ENCODE measurements around the gene SERPING1. TPM values are rescaled to one million over a fixed set of nuclear protein-coding genes. Genes with fewer than 3 reads are reported as not detected.
A peak's percentile ranks its signal among the peaks of the same experiment; 100 is the strongest.

Gene SERPING1
- total RNA-seq, 1 experiment from 2014 or later: not detected

GRCh38 chr11:57562596-57562995, 34.9 kb upstream of the SERPING1 start:
- Histone ChIP-seq H3K4me1 (ENCODE audit: low read length) (peaks cover 13% of the 10 kb centered on the region), H3K27me3 (ENCODE audit: low read length) (no peaks in the 10 kb centered on the region), H3K9ac (ENCODE audit: low read length) (no peak overlapping the region), H3K79me2 (ENCODE audit: low read length) (peaks cover 68% of the 10 kb centered on the region), H2AFZ (ENCODE audit: low read length) (no peak overlapping the region), H3K36me3 (ENCODE audit: insufficient read depth, low read length) (peaks cover 16% of the 10 kb centered on the region; the same call in 1 of the 2 replicates), H4K20me1 (ENCODE audit: insufficient read depth, low read depth, low read length) (no peaks in the 10 kb centered on the region), H3K4me3 (ENCODE audit: low read length) (no peak overlapping the region), H3K9me3 (ENCODE audit: low read length) (no peaks in the 10 kb centered on the region), H3K9me2 (replicated peaks; ENCODE audit: insufficient read depth, low read length) (no peaks in the 10 kb centered on the region), H3K27ac (ENCODE audit: low read length) (no peak overlapping the region), H3K4me2 (ENCODE audit: low read depth, low read length, poor library complexity, severe bottlenecking) (no peak overlapping the region)
- DNase-seq: no peak

DNA sequence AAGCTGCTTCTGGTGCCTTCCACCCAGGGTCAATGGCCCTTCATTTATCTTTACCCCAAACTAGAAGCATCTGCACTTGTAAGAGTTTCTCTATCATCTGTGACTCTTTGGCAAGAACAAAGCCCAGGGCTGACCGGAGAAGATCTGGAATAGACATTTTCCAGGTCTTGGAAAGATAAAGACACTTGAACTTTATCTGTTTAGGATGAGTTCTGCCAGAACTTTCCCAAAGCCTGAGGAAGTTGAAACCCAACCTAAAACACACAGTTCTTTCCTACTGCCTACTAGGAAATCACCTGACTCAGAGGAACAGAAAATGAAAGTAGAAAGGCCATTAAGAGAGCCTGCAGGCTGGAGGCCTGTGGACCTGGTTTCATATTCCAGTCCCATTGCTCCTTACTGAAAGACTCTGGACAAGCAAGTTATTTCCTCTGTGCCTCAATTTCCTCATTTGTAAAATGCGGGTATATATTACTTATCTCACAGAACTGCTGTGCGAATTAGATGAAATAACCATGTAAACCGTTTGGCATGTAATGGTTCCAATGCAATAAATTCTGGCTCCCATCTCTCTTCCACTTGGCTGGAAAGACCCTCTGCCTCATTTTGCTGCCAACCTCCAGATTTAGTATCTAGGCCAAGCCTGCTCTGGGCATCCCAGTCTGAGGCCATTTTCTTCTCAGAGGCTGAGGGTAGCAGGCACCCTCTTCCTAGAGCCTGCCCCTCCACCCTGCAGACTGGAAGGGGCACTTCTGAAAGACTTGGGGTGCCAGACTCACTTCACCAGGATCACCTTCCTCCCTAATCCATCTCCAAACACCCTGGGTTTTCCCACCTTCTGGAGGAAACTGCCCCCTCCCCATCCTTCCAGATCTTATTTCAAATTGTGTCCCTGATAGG, 31.2 kb upstream of the SERPING1 start:
- H3K9me2 ChIP-seq (replicated peaks; ENCODE audit: insufficient read depth, low read length): no peaks in the 10 kb centered on the region
- H4K20me1 ChIP-seq (ENCODE audit: insufficient read depth, low read depth, low read length): no peaks in the 10 kb centered on the region
- peak overlapping the region; percentile 71 for H3K27ac ChIP-seq (ENCODE audit: low read length)
- peaks cover 19% of the 10 kb centered on the region for H3K4me1 ChIP-seq (ENCODE audit: low read length)
- no peaks in the 10 kb centered on the region for H3K27me3 ChIP-seq (ENCODE audit: low read length)
- DNase-seq: peak; percentile 74
- H2AFZ ChIP-seq (ENCODE audit: low read length): no peak overlapping the region; the same call in 1 of the 2 replicates
- H3K79me2 ChIP-seq (ENCODE audit: low read length): peaks cover 59% of the 10 kb centered on the region
- H3K9ac ChIP-seq (ENCODE audit: low read length): peak overlapping the region; percentile 98
- H3K4me3 ChIP-seq (ENCODE audit: low read length): peak overlapping the region; percentile 100
- H3K9me3 ChIP-seq (ENCODE audit: low read length): no peaks in the 10 kb centered on the region
- H3K36me3 ChIP-seq (ENCODE audit: insufficient read depth, low read length): no peaks in the 10 kb centered on the region; the same call in 1 of the 2 replicates
- peak overlapping the region; percentile 93 for H3K4me2 ChIP-seq (ENCODE audit: low read depth, low read length, poor library complexity, severe bottlenecking)

DNA sequence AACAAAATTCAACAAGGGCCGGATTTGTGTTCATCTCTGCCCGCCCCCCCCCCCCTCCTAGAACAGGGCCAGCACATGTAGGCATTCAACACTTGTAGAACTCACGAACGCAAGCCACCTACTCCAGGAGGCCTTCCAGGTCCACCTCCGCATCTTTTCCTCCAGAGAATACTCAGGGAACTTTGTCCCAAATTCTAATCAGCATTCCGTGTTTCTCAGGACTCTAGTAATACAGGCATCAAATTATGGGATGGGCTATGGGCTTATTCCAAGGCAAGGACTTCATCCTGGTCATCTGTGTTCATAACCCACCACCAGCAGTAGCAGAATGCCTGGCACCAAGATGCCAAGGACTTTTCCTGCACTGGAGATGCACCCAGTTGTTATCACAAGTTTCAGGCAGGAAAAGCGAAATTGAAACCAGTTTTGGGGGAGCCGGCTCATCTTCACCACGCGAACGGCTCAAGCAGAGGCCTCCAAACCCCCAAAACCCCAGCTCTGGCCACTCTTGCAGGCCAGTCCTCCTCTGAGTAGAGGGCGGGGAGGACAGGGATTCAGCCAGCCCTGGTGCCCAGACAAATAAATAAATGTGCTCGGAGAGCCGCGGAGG, 30.5 kb upstream of the SERPING1 start:
- H3K4me3 ChIP-seq (ENCODE audit: low read length): peak overlapping the region; percentile 100
- H3K36me3 ChIP-seq (ENCODE audit: insufficient read depth, low read length): no peaks in the 10 kb centered on the region; the same call in 1 of the 2 replicates
- H2AFZ ChIP-seq (ENCODE audit: low read length): peak overlapping the region; percentile 83; the same call in 1 of the 2 replicates
- H3K27ac ChIP-seq (ENCODE audit: low read length): peak overlapping the region; percentile 71
- DNase-seq: peak; percentile 63
- peaks cover 19% of the 10 kb centered on the region for H3K4me1 ChIP-seq (ENCODE audit: low read length)
- H3K9ac ChIP-seq (ENCODE audit: low read length): peak overlapping the region; percentile 98
- peak overlapping the region; percentile 93 for H3K4me2 ChIP-seq (ENCODE audit: low read depth, low read length, poor library complexity, severe bottlenecking)
- no peaks in the 10 kb centered on the region for H3K9me2 ChIP-seq (replicated peaks; ENCODE audit: insufficient read depth, low read length)
- H3K27me3 ChIP-seq (ENCODE audit: low read length): no peaks in the 10 kb centered on the region
- peaks cover 51% of the 10 kb centered on the region for H3K79me2 ChIP-seq (ENCODE audit: low read length)
- no peaks in the 10 kb centered on the region for H3K9me3 ChIP-seq (ENCODE audit: low read length)
- H4K20me1 ChIP-seq (ENCODE audit: insufficient read depth, low read depth, low read length): no peaks in the 10 kb centered on the region

GRCh38 chr11:57567515-57568329, 29.8 kb upstream of the SERPING1 start, which contains the start of gene UBE2L6:
TSS of gene UBE2L6 (minus strand) at chr11:57567672. CDS start at chr11:57567611, 61 bp downstream.
- Histone ChIP-seq H3K4me2 (ENCODE audit: low read depth, low read length, poor library complexity, severe bottlenecking) (peak within 1 kb of the TSS; percentile 93), H2AFZ (ENCODE audit: low read length) (peak within 1 kb of the TSS; percentile 99), H3K27me3 (ENCODE audit: low read length) (no peaks in the 10 kb centered on the region), H4K20me1 (ENCODE audit: insufficient read depth, low read depth, low read length) (no peaks in the 10 kb centered on the region), H3K4me3 (ENCODE audit: low read length) (peak within 1 kb of the TSS; percentile 100), H3K9me2 (replicated peaks; ENCODE audit: insufficient read depth, low read length) (no peaks in the 10 kb centered on the region), H3K9ac (ENCODE audit: low read length) (peak within 1 kb of the TSS; percentile 98), H3K4me1 (ENCODE audit: low read length) (peaks cover 19% of the 10 kb centered on the region), H3K27ac (ENCODE audit: low read length) (peak within 1 kb of the TSS; percentile 71), H3K79me2 (ENCODE audit: low read length) (peaks cover 44% of the 10 kb centered on the region), H3K9me3 (ENCODE audit: low read length) (no peaks in the 10 kb centered on the region), H3K36me3 (ENCODE audit: insufficient read depth, low read length) (no peaks in the 10 kb centered on the region; the same call in 1 of the 2 replicates)
- peak; percentile 95 for DNase-seq

- no peaks in the 10 kb centered on the region for H4K20me1 ChIP-seq (ENCODE audit: insufficient read depth, low read depth, low read length)
- H3K79me2 ChIP-seq (ENCODE audit: low read length): peaks cover 39% of the 10 kb centered on the region
- peak overlapping the region; percentile 93 for H3K4me2 ChIP-seq (ENCODE audit: low read depth, low read length, poor library complexity, severe bottlenecking)
- H3K9me2 ChIP-seq (replicated peaks; ENCODE audit: insufficient read depth, low read length): no peaks in the 10 kb centered on the region
- H3K27ac ChIP-seq (ENCODE audit: low read length): no peak overlapping the region
- H3K9me3 ChIP-seq (ENCODE audit: low read length): no peaks in the 10 kb centered on the region
- peak overlapping the region; percentile 100 for H3K4me3 ChIP-seq (ENCODE audit: low read length)
- H3K4me1 ChIP-seq (ENCODE audit: low read length): peaks cover 19% of the 10 kb centered on the region
- no peaks in the 10 kb centered on the region for H3K27me3 ChIP-seq (ENCODE audit: low read length)
- H3K36me3 ChIP-seq (ENCODE audit: insufficient read depth, low read length): no peaks in the 10 kb centered on the region; the same call in 1 of the 2 replicates
- H2AFZ ChIP-seq (ENCODE audit: low read length): peak overlapping the region; percentile 99; the same call in 1 of the 2 replicates
- H3K9ac ChIP-seq (ENCODE audit: low read length): peak overlapping the region; percentile 98
- no peak for DNase-seq
Observed at GRCh38 chr11:57568330-57568766, 29.1 kb upstream of the SERPING1 start.

- H2AFZ ChIP-seq (ENCODE audit: low read length): no peak overlapping the region
- H3K9ac ChIP-seq (ENCODE audit: low read length): no peak overlapping the region
- H3K9me2 ChIP-seq (replicated peaks; ENCODE audit: insufficient read depth, low read length): no peaks in the 10 kb centered on the region
- H4K20me1 ChIP-seq (ENCODE audit: insufficient read depth, low read depth, low read length): no peaks in the 10 kb centered on the region
- peaks cover 8% of the 10 kb centered on the region for H3K79me2 ChIP-seq (ENCODE audit: low read length)
- no peaks in the 10 kb centered on the region for H3K27me3 ChIP-seq (ENCODE audit: low read length)
- H3K9me3 ChIP-seq (ENCODE audit: low read length): no peaks in the 10 kb centered on the region
- no peak overlapping the region for H3K4me2 ChIP-seq (ENCODE audit: low read depth, low read length, poor library complexity, severe bottlenecking)
- H3K27ac ChIP-seq (ENCODE audit: low read length): no peak overlapping the region
- H3K4me1 ChIP-seq (ENCODE audit: low read length): peaks cover 6% of the 10 kb centered on the region
- no peaks in the 10 kb centered on the region for H3K36me3 ChIP-seq (ENCODE audit: insufficient read depth, low read length)
- no peak for DNase-seq
- H3K4me3 ChIP-seq (ENCODE audit: low read length): no peak overlapping the region
Observed at GRCh38 chr11:57571606-57572005, 25.9 kb upstream of the SERPING1 start.

- H3K9ac ChIP-seq (ENCODE audit: low read length): no peak overlapping the region
- H2AFZ ChIP-seq (ENCODE audit: low read length): no peak overlapping the region
- no peaks in the 10 kb centered on the region for H3K79me2 ChIP-seq (ENCODE audit: low read length)
- H3K36me3 ChIP-seq (ENCODE audit: insufficient read depth, low read length): no peaks in the 10 kb centered on the region
- H3K4me2 ChIP-seq (ENCODE audit: low read depth, low read length, poor library complexity, severe bottlenecking): no peak overlapping the region
- no peak overlapping the region for H3K4me3 ChIP-seq (ENCODE audit: low read length)
- H4K20me1 ChIP-seq (ENCODE audit: insufficient read depth, low read depth, low read length): no peaks in the 10 kb centered on the region
- H3K27me3 ChIP-seq (ENCODE audit: low read length): no peaks in the 10 kb centered on the region
- no peak for DNase-seq
- no peaks in the 10 kb centered on the region for H3K9me2 ChIP-seq (replicated peaks; ENCODE audit: insufficient read depth, low read length)
- no peaks in the 10 kb centered on the region for H3K4me1 ChIP-seq (ENCODE audit: low read length)
- no peaks in the 10 kb centered on the region for H3K9me3 ChIP-seq (ENCODE audit: low read length)
- no peak overlapping the region for H3K27ac ChIP-seq (ENCODE audit: low read length)
Observed at GRCh38 chr11:57574061-57574460, 23.4 kb upstream of the SERPING1 start.

All from Karpas-422 (cell line).